ENCODE measurements around the gene PLSCR1.
"Not testable (repeated sequence)": the region's sequence is repeated elsewhere in the genome, so short reads cannot be mapped to it uniquely, and the experiment has no call there.

The PLSCR1 gene

GRCh38 chr3:146504498-146505197 is 39.8 kb downstream of the PLSCR1 start:
- no peak for TF ChIP-seq CTCF (IDR thresholded peaks at IDR 0.05; ENCODE audit: low read depth, low read length)
- peak in 1 of 2 donors; percentile 31 for DNase-seq (ENCODE audit: low read depth in 2 of 2)
- H3K4me3 ChIP-seq (replicated peaks in 1 of 2; ENCODE audit: low read depth in 2 of 2, low read length in 2 of 2), result no peak overlapping the region

GRCh38 chr3:146503461-146504202 is 40.8 kb downstream of the PLSCR1 start:
- no peak for TF ChIP-seq CTCF (IDR thresholded peaks at IDR 0.05; ENCODE audit: low read depth, low read length)
- peak; percentile 86 to 98 for DNase-seq (ENCODE audit: low read depth in 2 of 2)
- no peak overlapping the region for H3K4me3 ChIP-seq (replicated peaks in 1 of 2; ENCODE audit: low read depth in 2 of 2, low read length in 2 of 2)

GRCh38 chr3:146502887-146503460 is 41.4 kb downstream of the PLSCR1 start:
- no peak for DNase-seq (ENCODE audit: low read depth in 2 of 2)
- no peak for TF ChIP-seq CTCF (IDR thresholded peaks at IDR 0.05; ENCODE audit: low read depth, low read length)
- H3K4me3 ChIP-seq (replicated peaks in 1 of 2; ENCODE audit: low read depth in 2 of 2, low read length in 2 of 2), result no peak overlapping the region

GRCh38 chr3:146501752-146502151 is 42.7 kb downstream of the PLSCR1 start:
- no peak for TF ChIP-seq CTCF (IDR thresholded peaks at IDR 0.05; ENCODE audit: low read depth, low read length)
- H3K4me3 ChIP-seq (replicated peaks in 1 of 2; ENCODE audit: low read depth in 2 of 2, low read length in 2 of 2), result no peak overlapping the region
- no peak for DNase-seq (ENCODE audit: low read depth in 2 of 2)

GRCh38 chr3:146499701-146500100 is 44.7 kb downstream of the PLSCR1 start:
- no peak for TF ChIP-seq CTCF (IDR thresholded peaks at IDR 0.05; ENCODE audit: low read depth, low read length)
- no peak overlapping the region for H3K4me3 ChIP-seq (replicated peaks in 1 of 2; ENCODE audit: low read depth in 2 of 2, low read length in 2 of 2)
- no peak for DNase-seq (ENCODE audit: low read depth in 2 of 2)

- no peak for TF ChIP-seq CTCF (IDR thresholded peaks at IDR 0.05; ENCODE audit: low read depth, low read length)
- no peak for DNase-seq (ENCODE audit: low read depth in 2 of 2)
- no peak overlapping the region for H3K4me3 ChIP-seq (replicated peaks in 1 of 2; ENCODE audit: low read depth in 2 of 2, low read length in 2 of 2)
These were observed 46.2 kb downstream of the PLSCR1 start for GRCh38 chr3:146498002-146498736.

GRCh38 chr3:146497145-146497843 is 47.1 kb downstream of the PLSCR1 start:
- DNase-seq (ENCODE audit: low read depth in 2 of 2); H3K4me3 ChIP-seq (replicated peaks in 1 of 2; ENCODE audit: low read depth in 2 of 2, low read length in 2 of 2): not testable (repeated sequence)

All from cardiac fibroblast (primary cell).